Hepatocyte (in vitro differentiated cells): Measurements from ENCODE around the gene OPA1.

Source experiments
- CTCF ChIP-seq: fragments of 200-600 bp; sonication (generic); IDR thresholded peaks from 2 replicates; pipeline ENCODE4 v1.5.1; 2016; ENCODE audit warnings: antibody characterized with exemption, mild to moderate bottlenecking; ENCODE audit not compliant: poor library complexity
- EZH2 ChIP-seq: fragments of 200-600 bp; sonication (generic); IDR thresholded peaks from 2 replicates; pipeline ENCODE4 v1.6.1; 2016; ENCODE audit warnings: antibody characterized with exemption, mild to moderate bottlenecking, borderline replicate concordance

- TF ChIP-seq CTCF (no peak), EZH2 (no peak)
Measured at GRCh38 chr3:193701953-193702635, 109.1 kb downstream of the OPA1 start.
